CD4-positive, alpha-beta T cell treated with Interleukin-4 for 4 hours (primary cell): Measurements from ENCODE around the gene S100A1.
"Not testable (repeated sequence)": the region's sequence is repeated elsewhere in the genome, so short reads cannot be mapped to it uniquely, and the experiment has no call there.

ENCODE experiments used
- DNase-seq: peaks from one replicate; pipeline ENCODE4 v3.0.0-alpha.2; 2020

The S100A1 gene

DNA sequence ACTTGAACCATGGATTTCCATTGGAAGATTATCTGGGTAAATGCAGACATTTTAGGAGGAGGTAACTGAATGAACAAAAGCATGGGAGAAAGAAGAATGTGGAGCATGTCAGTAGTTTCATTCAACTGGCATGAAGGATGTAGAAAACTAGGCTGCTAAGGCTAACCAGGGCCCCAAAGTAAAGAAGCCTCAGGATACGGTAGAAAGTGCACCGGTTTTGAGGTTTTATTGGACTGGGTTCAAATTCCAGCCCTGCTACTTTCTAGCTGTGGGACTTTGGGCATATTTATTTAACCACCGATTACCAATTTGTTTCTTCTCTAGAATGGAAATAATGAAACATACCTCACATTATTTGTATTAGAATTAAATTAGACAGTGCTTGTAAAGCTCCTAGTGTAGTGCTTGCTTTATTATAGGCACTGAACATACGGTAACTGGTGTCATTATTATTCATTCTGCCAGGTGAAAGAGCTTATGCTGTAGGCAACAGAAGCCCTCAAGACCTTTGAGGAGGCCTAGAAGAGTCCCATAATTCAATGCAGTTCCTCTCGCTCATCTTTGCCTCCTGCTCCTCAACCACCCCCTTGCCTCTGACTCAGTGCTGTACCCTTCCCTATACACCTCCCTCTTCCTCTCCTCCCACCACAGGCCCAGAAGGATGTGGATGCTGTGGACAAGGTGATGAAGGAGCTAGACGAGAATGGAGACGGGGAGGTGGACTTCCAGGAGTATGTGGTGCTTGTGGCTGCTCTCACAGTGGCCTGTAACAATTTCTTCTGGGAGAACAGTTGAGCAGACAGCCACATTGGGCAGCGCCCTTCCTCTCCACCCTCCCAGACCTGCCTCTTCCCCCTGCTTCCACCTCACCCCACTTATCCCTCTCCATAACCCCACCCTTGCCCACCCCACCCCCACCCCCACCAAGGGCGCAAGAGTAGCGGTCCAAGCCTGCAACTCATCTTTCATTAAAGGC is 3.1 kb downstream of the S100A1 start:
- DNase-seq, result no peak

DNA sequence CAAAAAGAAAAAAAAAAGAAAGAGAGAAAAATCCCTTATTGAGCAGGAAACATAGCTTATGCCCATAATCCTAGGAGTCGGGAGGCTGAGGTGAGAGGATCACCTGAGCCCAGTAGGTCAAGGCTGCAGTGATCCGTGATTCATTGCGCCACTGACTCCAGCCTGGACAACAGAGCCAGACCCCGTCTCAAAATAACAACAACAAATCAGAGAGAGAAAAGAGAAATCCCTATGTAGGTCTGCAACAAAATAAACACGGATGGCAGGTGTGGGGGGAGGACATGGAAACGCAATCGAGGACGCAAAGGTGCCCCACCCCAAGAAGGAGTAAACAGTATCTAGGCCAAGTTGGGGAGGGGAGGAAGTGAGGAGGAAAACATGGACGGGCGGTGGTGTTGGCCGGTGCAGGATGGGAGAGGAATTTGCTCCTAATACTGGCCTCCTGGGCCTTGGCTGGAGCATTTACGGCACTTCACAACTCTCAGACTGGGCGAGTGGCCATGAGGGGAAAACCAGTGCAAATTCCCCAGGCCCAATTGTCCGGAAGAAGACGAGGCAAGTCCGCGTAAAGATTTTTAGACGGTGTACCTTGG is 5.0 kb downstream of the S100A1 start:
- DNase-seq, result no peak

DNA sequence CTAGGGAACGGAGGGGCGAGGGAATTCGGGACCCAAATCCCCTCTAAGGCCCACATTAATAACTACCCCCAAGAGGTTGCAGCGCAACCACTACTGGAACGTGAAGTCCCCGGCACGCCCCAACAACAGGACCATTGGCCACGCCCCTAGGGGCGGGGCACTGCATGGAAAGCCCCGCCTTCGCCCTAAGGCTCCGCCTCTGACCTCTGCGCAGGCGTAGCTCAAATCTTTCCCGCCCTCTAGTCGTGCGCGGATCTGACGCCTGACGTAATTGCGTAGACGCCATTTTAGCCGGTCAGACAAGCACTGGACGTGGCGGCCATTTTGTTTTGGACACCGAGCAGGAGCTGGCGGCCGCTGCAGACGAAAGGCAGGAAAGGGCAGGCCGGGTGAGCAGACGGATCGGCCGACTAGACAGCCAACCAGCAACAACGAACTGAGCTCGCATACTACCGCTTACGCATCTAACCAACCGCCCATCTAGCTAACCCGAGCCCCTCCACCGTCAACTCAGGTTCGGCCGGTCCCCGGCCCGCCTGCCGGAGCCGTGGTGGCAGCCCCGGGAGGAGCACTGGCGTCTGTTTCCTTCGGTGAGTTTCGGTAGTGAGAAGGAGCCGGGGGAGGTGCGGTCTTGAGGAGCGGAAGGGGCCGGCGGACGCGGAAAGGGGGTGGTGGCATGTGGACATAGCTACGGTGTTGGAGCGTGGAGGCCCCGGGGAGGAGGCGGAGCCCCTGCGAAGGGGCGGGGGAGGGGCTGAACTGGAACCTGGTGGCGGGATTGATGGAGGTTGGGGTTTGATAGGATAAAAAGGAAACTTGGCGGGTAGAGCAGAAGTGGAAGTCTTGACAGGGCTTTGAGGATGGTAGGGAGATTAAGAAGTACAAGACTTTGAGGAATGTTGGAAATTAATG is 5.8 kb downstream of the S100A1 start, which contains the start of gene CHTOP:
Gene CHTOP, plus strand, starts transcription at position 313 of the 912 bp plus-strand sequence. CDS start 2,523 bp downstream, outside the sequence.
- DNase-seq, result peak; percentile 95

DNA sequence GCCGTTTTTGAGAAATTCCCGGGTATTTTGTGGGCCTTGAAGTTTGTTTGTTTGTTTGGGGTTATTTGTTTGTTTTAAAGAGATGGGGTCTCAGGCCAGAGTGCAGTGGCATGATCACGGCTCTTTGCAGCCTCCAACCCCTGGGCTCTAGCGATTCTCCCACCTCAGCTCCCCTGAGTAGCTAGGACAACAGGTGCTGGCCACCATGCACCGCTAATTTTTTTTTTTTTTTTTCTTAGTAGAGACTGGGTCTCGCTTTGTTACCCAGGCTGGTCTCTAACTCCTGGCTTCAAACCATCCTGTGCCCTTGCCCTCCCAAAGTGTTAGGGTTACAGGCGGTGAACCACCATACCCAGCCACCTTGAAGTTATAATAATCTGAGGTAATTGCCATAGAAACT is 7.6 kb downstream of the S100A1 start:
- DNase-seq, result no peak

DNA sequence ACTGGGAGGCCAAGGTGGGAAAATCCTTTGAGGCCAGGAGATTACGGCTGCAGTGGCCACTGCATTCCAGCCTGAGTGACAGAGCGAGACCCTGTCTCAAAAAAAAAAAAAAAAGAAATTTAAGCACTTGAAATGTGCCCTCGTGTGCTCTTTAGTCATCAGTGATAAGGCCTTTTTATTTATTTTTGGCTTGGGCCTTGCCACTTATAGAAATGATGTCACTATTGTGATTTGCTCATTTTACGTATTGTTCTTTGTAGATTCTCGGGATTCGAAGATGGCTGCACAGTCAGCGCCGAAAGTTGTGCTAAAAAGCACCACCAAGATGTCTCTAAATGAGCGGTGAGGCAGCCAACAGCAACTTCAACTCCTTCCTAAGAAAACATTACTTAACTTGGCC is 8.1 kb downstream of the S100A1 start:
- DNase-seq, result no peak

DNA sequence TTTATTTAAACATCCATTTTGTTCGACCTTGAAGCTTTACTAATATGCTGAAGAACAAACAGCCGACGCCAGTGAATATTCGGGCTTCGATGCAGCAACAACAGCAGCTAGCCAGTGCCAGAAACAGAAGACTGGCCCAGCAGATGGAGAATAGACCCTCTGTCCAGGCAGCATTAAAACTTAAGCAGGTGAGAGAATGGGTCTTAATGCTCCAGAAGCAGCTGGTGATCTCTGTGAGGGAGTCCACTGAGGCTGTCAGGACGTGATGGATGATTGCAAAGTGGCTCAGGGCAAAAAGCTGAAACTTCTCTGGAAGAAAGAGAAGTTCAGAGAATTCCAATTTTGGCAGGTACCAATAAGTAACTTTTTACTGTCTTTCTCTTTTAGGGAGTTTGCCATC is 10.0 kb downstream of the S100A1 start:
- DNase-seq, result no peak

DNA sequence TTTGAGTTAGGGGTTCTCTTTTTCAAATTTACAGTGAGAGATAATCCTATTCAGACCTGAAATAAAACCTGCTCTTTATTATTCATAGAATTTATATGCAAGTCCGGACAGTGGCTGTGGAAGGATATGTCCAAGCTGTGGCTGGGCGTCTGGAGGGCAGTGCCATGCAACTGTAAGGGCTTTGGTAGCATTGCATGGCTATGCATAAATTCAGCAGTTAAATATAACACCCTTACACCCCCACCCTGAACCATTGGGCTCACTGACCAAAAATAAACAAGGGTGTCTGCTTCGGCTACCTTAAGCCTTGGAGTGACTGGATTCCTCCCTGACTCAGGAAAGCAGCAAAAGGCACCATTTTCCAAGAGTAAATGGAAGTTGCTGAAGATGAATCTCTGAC is 11.0 kb downstream of the S100A1 start:
- no peak for DNase-seq

DNA sequence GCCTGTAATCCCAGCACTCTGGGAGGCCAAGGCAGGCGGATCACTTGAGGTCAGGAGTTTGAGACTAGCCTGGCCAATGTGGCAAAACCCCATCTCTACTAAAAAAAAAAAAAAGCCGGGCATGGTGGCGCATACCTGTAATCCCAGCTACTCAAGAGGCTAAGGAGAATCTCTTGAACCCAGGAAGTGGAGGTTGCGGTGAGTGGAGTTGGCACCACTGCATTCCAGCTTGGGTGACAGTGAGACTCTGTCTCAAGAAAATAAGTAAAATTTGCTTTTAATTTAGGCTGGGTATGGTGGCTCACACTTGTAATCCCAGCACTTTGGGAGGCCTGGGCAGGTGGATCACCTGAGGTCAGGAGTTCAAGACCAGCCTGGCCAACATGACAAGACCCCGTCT is 12.0 kb downstream of the S100A1 start:
- DNase-seq, result not testable (repeated sequence)

DNA sequence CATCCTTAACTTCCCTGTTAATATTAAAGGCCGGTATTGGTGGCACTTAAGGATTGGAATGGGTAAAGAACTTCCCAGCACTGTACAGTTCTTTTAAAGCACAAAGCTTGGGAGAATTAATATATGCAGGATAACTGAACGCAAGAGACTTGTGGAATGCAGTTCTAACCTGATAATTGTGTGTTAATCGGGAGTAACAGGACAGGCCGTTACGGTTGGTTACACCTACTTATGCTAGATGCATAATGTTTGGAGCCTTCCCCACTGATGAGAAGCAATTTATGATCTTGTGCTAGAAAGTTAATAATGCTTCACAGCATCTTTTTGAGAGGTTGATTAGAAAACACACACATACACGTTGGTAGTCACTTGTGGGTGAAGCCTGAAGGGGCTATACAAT is 12.6 kb downstream of the S100A1 start:
- no peak for DNase-seq

DNA sequence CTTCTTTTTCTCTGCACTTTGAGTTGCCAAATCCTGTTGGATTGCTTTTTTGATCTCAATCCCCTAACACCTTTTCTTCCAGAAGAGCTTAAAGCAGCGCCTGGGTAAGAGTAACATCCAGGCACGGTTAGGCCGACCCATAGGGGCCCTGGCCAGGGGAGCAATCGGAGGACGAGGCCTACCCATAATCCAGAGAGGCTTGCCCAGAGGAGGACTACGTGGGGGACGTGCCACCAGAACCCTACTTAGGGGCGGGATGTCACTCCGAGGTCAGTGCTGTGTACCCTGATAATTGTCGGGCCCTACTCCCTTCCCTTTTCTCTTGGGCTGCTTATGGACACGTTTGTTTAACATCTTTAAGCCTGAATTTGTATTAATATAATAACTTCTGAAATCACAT is 13.9 kb downstream of the S100A1 start:
- no peak for DNase-seq

DNA sequence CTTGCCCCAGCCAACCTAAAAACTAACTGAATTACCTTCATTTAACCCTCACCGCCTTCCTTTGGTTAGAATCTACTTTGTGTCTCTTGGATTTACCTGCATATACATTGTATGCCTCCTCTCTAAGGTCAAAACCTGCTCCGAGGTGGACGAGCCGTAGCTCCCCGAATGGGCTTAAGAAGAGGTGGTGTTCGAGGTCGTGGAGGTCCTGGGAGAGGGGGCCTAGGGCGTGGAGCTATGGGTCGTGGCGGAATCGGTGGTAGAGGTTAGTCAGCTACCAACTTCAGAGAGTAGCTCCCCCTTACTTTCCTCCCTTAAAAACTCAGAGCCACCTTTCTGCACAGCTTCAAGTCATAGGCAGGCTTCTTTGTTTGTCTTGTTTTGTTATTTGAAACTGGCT is 14.9 kb downstream of the S100A1 start:
- DNase-seq, result no peak

DNA sequence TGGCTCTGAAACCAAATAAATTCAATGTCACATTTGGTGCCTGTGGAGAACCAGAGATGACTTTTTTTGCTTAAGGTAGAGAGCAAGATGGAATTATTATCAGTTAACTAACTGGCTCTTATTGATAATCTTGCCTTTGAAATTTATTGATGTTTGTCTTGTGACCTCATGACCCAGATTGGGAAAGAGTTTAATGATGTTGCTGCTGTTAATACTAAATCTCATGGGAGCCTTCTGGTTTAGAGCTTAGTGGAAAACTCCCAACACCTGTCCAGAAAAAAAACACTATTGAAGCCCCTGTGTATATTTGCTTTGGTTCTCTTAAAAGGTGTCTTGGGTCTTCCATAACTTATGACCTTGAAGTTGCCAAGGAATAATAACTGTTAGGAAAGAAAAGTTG is 15.6 kb downstream of the S100A1 start:
- no peak for DNase-seq

DNA sequence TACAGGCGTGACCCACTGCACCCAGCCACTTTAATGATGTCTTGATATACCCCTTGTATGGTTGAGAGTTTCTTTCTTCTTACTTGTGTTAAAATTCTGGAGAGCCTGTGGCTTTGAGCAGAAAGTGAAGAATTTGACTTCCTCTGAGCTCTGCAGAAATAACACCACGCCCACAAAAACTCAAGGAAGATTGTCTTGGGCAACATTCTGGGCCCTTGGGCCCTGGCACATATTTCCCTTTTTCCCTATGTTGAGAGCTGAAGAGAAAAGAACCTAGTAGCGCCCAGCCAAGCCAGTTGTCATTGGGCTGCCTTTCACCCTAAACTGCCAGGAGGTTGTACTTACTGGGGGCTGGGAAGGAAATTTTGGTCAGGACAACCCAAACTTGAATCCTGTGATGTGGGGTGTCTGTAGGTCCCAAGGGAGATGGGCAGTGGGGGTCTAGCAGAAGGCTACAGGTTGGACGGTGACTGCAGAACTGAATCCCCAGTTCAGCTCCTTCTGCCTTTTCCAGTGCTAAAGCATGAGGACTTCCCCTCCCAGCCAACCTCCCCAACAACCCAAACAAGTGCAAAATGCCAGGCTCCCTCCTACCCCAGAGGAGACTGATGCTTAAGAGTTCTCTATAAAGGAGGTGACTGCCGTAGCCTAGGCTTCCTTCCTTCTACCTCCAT is 18.6 kb downstream of the S100A1 start:
- DNase-seq, result no peak

DNA sequence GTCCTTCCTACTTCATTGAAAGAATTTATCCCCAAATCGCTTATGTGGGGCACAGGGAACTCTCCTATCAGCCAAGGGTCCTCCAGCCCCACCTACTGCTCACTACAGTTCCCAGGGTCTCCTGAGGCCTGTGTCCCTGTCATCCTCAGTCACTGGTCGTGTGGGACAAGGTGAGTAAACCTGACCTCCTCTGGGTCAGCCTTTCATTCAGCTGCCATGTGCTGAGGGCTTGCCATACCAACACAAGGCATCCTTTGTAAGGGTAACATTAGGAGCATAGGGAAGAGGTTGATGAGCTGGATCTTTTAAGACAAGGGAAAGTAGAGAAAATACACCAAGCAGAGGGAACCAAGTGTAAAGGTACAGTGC is 19.1 kb downstream of the S100A1 start:
- no peak for DNase-seq

DNA sequence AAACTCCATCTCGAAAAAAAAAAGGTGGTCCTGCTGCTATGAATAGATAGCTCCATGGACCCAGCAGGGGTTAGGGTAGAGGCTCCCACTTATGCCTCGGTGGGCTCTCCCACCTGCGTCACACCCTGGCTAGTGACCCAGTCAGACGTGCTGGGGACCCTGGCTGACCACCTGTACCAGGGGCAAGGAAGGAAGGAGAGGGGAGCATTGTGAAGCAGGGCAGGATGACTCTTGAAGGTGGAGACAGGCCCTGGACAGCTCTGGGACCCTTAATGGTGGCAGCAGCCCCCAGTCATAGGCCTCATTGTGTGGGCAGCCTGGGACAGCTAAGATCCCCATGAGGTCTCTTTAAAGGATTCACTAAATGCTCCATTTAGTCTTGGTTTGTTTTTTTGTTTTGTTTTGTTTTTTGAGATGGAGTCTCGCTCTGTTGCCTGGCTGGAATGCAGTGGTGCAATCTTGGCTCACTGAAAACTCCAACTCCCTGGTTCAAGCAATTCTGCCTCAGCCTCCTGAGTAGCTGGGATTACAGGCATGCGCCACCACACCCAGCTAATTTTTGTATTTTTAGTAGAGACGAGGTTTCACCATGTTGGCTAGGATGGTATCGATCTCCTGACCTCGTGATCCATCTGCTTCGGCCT is 19.9 kb downstream of the S100A1 start:
- no peak for DNase-seq

DNA sequence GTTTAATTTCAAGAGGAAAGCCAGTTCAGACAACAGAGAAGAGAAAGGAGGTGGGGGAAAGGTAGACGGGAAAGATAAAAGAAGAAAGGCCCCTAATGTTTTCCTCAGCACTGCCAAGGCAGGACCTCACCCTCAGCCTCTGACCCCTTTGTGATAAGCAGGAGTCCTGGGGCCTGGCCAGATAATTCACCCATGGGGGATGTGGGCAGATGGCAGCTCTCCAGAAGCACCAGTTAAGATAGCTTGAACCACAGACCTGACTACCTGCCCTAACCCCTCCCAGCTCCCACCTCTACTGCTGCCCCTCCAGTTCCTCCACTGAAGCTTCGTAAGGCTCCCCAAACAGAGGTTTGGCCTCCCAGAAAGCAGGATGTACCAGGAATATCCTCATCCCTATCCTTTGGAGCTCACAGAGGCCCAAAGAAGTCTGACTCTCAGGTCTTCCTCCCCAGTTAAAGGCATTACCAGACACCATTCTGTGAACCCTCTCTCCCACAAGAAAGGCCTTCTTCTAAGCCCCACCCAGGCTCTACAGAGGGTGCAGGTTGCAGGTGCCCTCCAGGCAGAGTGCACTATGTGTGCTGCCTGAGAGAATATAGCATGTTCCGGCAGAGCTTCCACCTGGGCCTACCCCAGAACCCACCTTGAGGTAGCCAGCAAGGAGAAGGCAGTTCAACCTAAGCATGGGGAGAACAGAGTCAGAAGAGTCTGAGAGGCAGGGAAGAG is 21.1 kb downstream of the S100A1 start:
- no peak for DNase-seq

DNA sequence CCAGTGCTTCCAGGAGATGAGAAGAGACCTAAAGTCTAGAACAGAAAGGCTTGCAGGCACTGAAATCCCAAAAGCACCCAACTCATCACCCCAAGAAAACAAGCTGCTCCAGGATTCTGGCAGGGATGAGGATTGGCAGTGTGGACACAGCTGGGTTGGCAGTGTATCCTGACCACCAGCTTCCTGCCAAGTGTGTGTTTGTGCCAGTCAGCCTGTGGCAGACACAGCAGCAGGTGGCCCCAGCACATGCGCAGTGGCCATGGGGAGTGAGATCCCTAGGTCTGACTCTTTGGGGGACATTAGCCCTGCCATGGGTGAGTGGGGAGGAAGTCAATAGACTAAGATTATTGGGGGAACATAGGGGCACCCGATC is 21.6 kb downstream of the S100A1 start:
- DNase-seq, result no peak

DNA sequence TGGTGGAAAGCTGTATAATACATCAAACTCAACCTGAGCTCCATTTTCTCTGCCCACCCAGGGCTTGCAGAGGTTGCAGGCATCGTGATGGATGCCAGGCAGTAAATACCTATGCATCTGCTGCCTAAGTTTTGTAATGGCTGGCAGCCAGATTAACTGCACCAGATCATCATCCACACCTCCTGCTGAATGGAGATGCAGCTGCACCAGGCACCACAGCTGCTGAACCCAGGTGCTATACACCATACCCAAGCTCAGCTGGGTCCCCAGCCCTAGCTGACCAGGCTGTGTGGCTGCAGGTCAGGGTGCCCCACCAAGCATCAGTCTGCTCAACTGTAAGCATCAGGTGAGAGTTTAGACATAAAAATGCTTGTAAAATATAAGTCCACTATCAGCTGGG is 23.5 kb downstream of the S100A1 start:
- DNase-seq, result no peak

DNA sequence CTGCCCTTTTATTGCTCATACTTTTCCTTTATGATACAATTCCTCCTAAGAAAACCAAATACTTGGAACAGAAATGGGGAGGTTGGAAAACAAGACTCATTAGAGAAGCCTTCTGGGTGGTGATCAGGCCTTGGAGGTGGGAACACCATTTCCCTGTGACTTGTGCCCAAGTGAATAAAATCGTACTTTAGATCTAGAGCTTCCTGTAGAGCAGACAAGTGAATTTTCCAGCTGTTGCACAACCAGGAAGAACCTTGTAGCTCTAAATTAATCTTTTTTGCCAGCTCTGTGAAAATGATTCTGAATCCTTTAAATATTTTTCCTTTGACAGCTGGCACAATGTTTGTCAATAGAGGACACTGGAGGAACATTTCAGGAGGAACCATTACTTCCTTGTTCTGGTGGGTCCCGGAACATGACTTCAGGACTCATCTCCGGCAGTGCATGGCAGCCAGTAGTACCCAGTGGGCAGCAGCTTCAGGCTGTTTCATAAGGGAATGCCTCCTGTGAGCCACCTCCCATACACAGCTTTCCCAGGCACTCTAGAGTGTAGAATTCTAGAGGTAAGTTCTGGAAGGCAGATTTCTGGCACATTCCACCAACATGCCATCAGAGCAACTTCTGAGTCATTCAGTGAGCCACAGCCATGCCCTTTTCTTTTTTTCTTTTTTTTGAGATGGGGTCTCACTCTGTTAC is 24.7 kb downstream of the S100A1 start:
- no peak for DNase-seq

DNA sequence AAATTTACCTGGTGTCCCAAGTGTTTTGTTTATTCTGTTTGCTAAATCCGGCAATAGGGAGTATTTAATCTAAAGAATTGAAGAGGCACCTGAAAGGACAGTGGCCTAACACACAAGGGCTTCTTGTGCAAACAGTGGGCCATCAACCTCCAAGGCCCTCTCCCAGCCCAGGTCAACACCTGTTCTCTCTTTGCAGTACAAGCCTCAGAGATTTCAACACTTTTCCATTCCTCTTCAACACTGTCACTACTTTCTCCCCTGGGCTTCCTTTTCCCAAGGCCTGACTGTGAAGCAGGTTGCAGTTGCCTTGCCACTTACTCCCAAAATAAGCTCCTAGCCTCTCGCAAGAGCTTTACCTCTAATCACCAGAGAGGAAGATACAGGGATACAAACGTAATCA is 27.1 kb downstream of the S100A1 start:
- no peak for DNase-seq
